Measurements from ENCODE around the gene GRM8. TPM values are rescaled to one million over a fixed set of nuclear protein-coding genes. Genes with fewer than 3 reads are reported as not detected.
A peak's percentile ranks its signal among the peaks of the same experiment; 100 is the strongest.
"Not testable (repeated sequence)": the region's sequence is repeated elsewhere in the genome, so short reads cannot be mapped to it uniquely, and the experiment has no call there.

Gene GRM8
- total RNA-seq, 1 experiment from 2014 or later, result not detected

GRCh38 chr7:126988022-126988421, 264.7 kb downstream of the GRM8 start:
- DNase-seq (ENCODE audit: low read depth), result no peak
- in situ Hi-C loops (cut with HindIII; ENCODE audit: low pct_unique_long_range_greater_than_20kb, low sequenced_read_pairs), result no loop called here

GRCh38 chr7:126979722-126980121, 273.0 kb downstream of the GRM8 start:
- no peak for DNase-seq (ENCODE audit: low read depth)
- in situ Hi-C loops (cut with HindIII; ENCODE audit: low pct_unique_long_range_greater_than_20kb, low sequenced_read_pairs), result no loop called here

GRCh38 chr7:126978865-126979264, 273.9 kb downstream of the GRM8 start:
- DNase-seq (ENCODE audit: low read depth), result no peak
- in situ Hi-C loops (cut with HindIII; ENCODE audit: low pct_unique_long_range_greater_than_20kb, low sequenced_read_pairs), result no loop called here

GRCh38 chr7:126973066-126973465, 279.7 kb downstream of the GRM8 start:
- in situ Hi-C loops (cut with HindIII; ENCODE audit: low pct_unique_long_range_greater_than_20kb, low sequenced_read_pairs), result no loop called here
- DNase-seq (ENCODE audit: low read depth), result no peak

- DNase-seq (ENCODE audit: low read depth), result no peak
- in situ Hi-C loops (cut with HindIII; ENCODE audit: low pct_unique_long_range_greater_than_20kb, low sequenced_read_pairs), result no loop called here
Measured at GRCh38 chr7:126972571-126972970, 280.2 kb downstream of the GRM8 start.

GRCh38 chr7:126959649-126960048, 293.1 kb downstream of the GRM8 start:
- no peak for DNase-seq (ENCODE audit: low read depth)
- in situ Hi-C loops (cut with HindIII; ENCODE audit: low pct_unique_long_range_greater_than_20kb, low sequenced_read_pairs), result no loop called here

GRCh38 chr7:126958367-126958766, 294.4 kb downstream of the GRM8 start:
- DNase-seq (ENCODE audit: low read depth), result no peak
- in situ Hi-C loops (cut with HindIII; ENCODE audit: low pct_unique_long_range_greater_than_20kb, low sequenced_read_pairs), result no loop called here

- in situ Hi-C loops (cut with HindIII; ENCODE audit: low pct_unique_long_range_greater_than_20kb, low sequenced_read_pairs), result no loop called here
- DNase-seq (ENCODE audit: low read depth), result no peak
Measured at GRCh38 chr7:126957443-126957842, 295.3 kb downstream of the GRM8 start.

GRCh38 chr7:126953461-126953860, 299.3 kb downstream of the GRM8 start:
- no peak for DNase-seq (ENCODE audit: low read depth)
- in situ Hi-C loops (cut with HindIII; ENCODE audit: low pct_unique_long_range_greater_than_20kb, low sequenced_read_pairs), result no loop called here

- DNase-seq (ENCODE audit: low read depth), result no peak
- in situ Hi-C loops (cut with HindIII; ENCODE audit: low pct_unique_long_range_greater_than_20kb, low sequenced_read_pairs), result no loop called here
Measured at GRCh38 chr7:126948664-126949063, 304.1 kb downstream of the GRM8 start.

GRCh38 chr7:126940723-126941307, 311.9 kb downstream of the GRM8 start:
- in situ Hi-C loops (cut with HindIII; ENCODE audit: low pct_unique_long_range_greater_than_20kb, low sequenced_read_pairs), result no loop called here

GRCh38 chr7:126937171-126937570, 315.6 kb downstream of the GRM8 start:
- in situ Hi-C loops (cut with HindIII; ENCODE audit: low pct_unique_long_range_greater_than_20kb, low sequenced_read_pairs), result no loop called here
- peak; percentile 82 for DNase-seq (ENCODE audit: low read depth)

More at GRCh38 chr7:126940723-126941307, 311.9 kb downstream of the GRM8 start:
- DNase-seq (ENCODE audit: low read depth), result peak; percentile 60

GRCh38 chr7:126931581-126931980, 321.2 kb downstream of the GRM8 start:
- no peak for DNase-seq (ENCODE audit: low read depth)
- in situ Hi-C loops (cut with HindIII; ENCODE audit: low pct_unique_long_range_greater_than_20kb, low sequenced_read_pairs), result no loop called here

- in situ Hi-C loops (cut with HindIII; ENCODE audit: low pct_unique_long_range_greater_than_20kb, low sequenced_read_pairs), result no loop called here
- no peak for DNase-seq (ENCODE audit: low read depth)
Measured at GRCh38 chr7:126930166-126930565, 322.6 kb downstream of the GRM8 start.

GRCh38 chr7:126924477-126924876, 328.3 kb downstream of the GRM8 start:
- no peak for DNase-seq (ENCODE audit: low read depth)
- in situ Hi-C loops (cut with HindIII; ENCODE audit: low pct_unique_long_range_greater_than_20kb, low sequenced_read_pairs), result no loop called here

- DNase-seq (ENCODE audit: low read depth); in situ Hi-C loops (cut with HindIII; ENCODE audit: low pct_unique_long_range_greater_than_20kb, low sequenced_read_pairs): not testable (repeated sequence)
Measured at GRCh38 chr7:126911627-126912026, 341.1 kb downstream of the GRM8 start.

- DNase-seq (ENCODE audit: low read depth); in situ Hi-C loops (cut with HindIII; ENCODE audit: low pct_unique_long_range_greater_than_20kb, low sequenced_read_pairs): not testable (repeated sequence)
Measured at GRCh38 chr7:126908564-126908963, 344.2 kb downstream of the GRM8 start.

GRCh38 chr7:126907657-126908056, 345.1 kb downstream of the GRM8 start:
- in situ Hi-C loops (cut with HindIII; ENCODE audit: low pct_unique_long_range_greater_than_20kb, low sequenced_read_pairs); DNase-seq (ENCODE audit: low read depth): not testable (repeated sequence)

- in situ Hi-C loops (cut with HindIII; ENCODE audit: low pct_unique_long_range_greater_than_20kb, low sequenced_read_pairs); DNase-seq (ENCODE audit: low read depth): not testable (repeated sequence)
Measured at GRCh38 chr7:126905255-126905654, 347.5 kb downstream of the GRM8 start.

GRCh38 chr7:126901041-126901765, 351.5 kb downstream of the GRM8 start:
- in situ Hi-C loops (cut with HindIII; ENCODE audit: low pct_unique_long_range_greater_than_20kb, low sequenced_read_pairs); DNase-seq (ENCODE audit: low read depth): not testable (repeated sequence)

Measured in Caki2 (cell line).